HCT116 (cell line): Measurements from ENCODE around the gene KIAA0232. TPM values are rescaled to one million over a fixed set of nuclear protein-coding genes. Genes with fewer than 3 reads are reported as not detected.

Experiments used
- ATAC-seq: fragments of 200-7000 bp; cut with Tn5 transposase; 2 replicates; pipeline ENCODE4 v1.9.1; 2020; ENCODE audit warnings: mild to moderate bottlenecking, moderate library complexity
- BruUV-seq: library from RNA; stranded (reverse); fragments of 400-500 nt; replicated peaks from 2 replicates; lab custom pipeline; 2021; lab: Mats Ljungman, UMichigan
- CTCF ChIA-PET: fragments of 300-600 bp; sonication (Branson Sonifier 250); formaldehyde crosslinking; loops from one replicate; lab custom pipeline; 2021; ENCODE audit warnings: antibody characterized with exemption; lab: Charles Lee
- POLR2A ChIA-PET: fragments of 300-600, 350-600 bp; sonication (Branson Sonifier 250); formaldehyde crosslinking; loops from one replicate; lab custom pipeline; 2021; ENCODE audit warnings: antibody characterized with exemption; lab: Charles Lee
- RAD21 ChIA-PET, 2 experiments: fragments of 300-600 bp; sonication (Branson Sonifier 250); formaldehyde crosslinking; loops; one replicate each; lab custom pipeline; 2023; ENCODE audit warnings: low total read pairs in 2 of 2; ENCODE audit not compliant: uncharacterized antibody in 2 of 2, unreplicated experiment in 2 of 2, low non-redundant PET in 1 of 2; lab: Charles Lee
- DNase-seq: peaks from one replicate; pipeline ENCODE4 v3.0.0-alpha.2; 2010; ENCODE audit warnings: low read depth, low spot score
- H2AFZ ChIP-seq: fragments of 200-600 bp; shearing (Covaris generic), sonication (generic); 2 replicates; pipeline ENCODE4 v1.6.1; 2017; ENCODE audit warnings: low read depth, mixed run types, mixed read lengths, antibody characterized with exemption, low read length; ENCODE audit not compliant: poor library complexity, severe bottlenecking
- H3K27ac ChIP-seq: 2 replicates; pipeline ENCODE4 v1.5.1; 2012; ENCODE audit warnings: low read depth, low read length
- H3K27me3 ChIP-seq: fragments of 200-600 bp; sonication (generic); 2 replicates; pipeline ENCODE4 v1.6.1; 2016; ENCODE audit warnings: mixed run types, low read length, mixed read lengths; ENCODE audit not compliant: insufficient read depth
- H3K36me3 ChIP-seq, 2 experiments: fragments of 200-500 bp in 1 of 2; fragments of 200-600 bp in 1 of 2; sonication (Bioruptor generic) in 1 of 2; sonication (generic) in 1 of 2; 2 replicates each; pipeline versions ENCODE4 v1.5.1 to v1.6.1; 2014 to 2016; ENCODE audit warnings: low read length in 2 of 2, inconsistent platforms in 1 of 2, mixed read lengths in 1 of 2, mixed run types in 1 of 2; ENCODE audit not compliant: insufficient read depth in 2 of 2, control insufficient read depth in 1 of 2
- H3K4me1 ChIP-seq, 2 experiments: fragments of 200-600 bp in 1 of 2; sonication (generic) in 1 of 2; 2 replicates each; pipeline versions ENCODE4 v1.5.1 to v1.6.1; 2012 to 2017; ENCODE audit warnings: low read length in 2 of 2, inconsistent platforms in 1 of 2, mild to moderate bottlenecking in 1 of 2, mixed read lengths in 1 of 2, mixed run types in 1 of 2, moderate library complexity in 1 of 2; ENCODE audit not compliant: insufficient read depth in 2 of 2, control insufficient read depth in 1 of 2
- H3K4me2 ChIP-seq: fragments of 200-600 bp; sonication (generic); 2 replicates; pipeline ENCODE4 v1.6.1; 2017; ENCODE audit warnings: mixed run types, low read length, mixed read lengths
- H3K4me3 ChIP-seq, 2 experiments: fragments of 200-600 bp in 1 of 2; sonication (generic) in 1 of 2; replicated peaks in 1 of 2; 2 replicates each; pipeline ENCODE4 v1.5.1; 2011 to 2016; ENCODE audit warnings: low read length in 2 of 2, control low read depth in 1 of 2, low read depth in 1 of 2, mild to moderate bottlenecking in 1 of 2, mixed read lengths in 1 of 2, mixed run types in 1 of 2
- H3K79me2 ChIP-seq: fragments of 200-600 bp; sonication (generic); 2 replicates; pipeline ENCODE4 v1.6.1; 2017; ENCODE audit warnings: mild to moderate bottlenecking, mixed run types, low read length, moderate library complexity, mixed read lengths; ENCODE audit not compliant: insufficient read depth
- H3K9ac ChIP-seq: fragments of 200-600 bp; sonication (generic); 2 replicates; pipeline ENCODE4 v1.6.1; 2016; ENCODE audit warnings: low read length, mixed read lengths
- H3K9me2 ChIP-seq: fragments of 200-600 bp; sonication (generic), shearing (Covaris generic); 2 replicates; pipeline ENCODE4 v1.6.1; 2017; ENCODE audit warnings: mixed run types, mild to moderate bottlenecking, moderate library complexity; ENCODE audit not compliant: insufficient read depth
- H3K9me3 ChIP-seq, 2 experiments: fragments of 200-500 bp in 1 of 2; fragments of 200-600 bp in 1 of 2; sonication (Bioruptor generic) in 1 of 2; sonication (generic) in 1 of 2; 2 replicates each; pipeline ENCODE4 v1.6.1; 2014 to 2017; ENCODE audit warnings: low read length in 2 of 2, mixed read lengths in 2 of 2, inconsistent platforms in 1 of 2, low read depth in 1 of 2, mild to moderate bottlenecking in 1 of 2, mixed run types in 1 of 2, moderate library complexity in 1 of 2; ENCODE audit not compliant: control insufficient read depth in 1 of 2, insufficient read depth in 1 of 2
- H4K20me1 ChIP-seq: fragments of 200-600 bp; sonication (generic), shearing (Covaris generic); 2 replicates; pipeline ENCODE4 v1.6.1; 2017; ENCODE audit warnings: mixed run types, mild to moderate bottlenecking, moderate library complexity; ENCODE audit not compliant: insufficient read depth
- CBX3 ChIP-seq: IDR thresholded peaks from 2 replicates; pipeline ENCODE4 v1.6.1; 2012; ENCODE audit warnings: low read depth
- CEBPB ChIP-seq: IDR thresholded peaks from 2 replicates; pipeline ENCODE4 v1.6.1; 2012; ENCODE audit warnings: low read depth
- CTCF ChIP-seq, 3 experiments: fragments of 200-600 bp in 1 of 3; sonication (generic) in 1 of 3; IDR thresholded peaks in 2 of 3; conservative IDR thresholded peaks in 1 of 3; 2 replicates each; pipeline ENCODE4 v1.5.1; 2012 to 2017; ENCODE audit warnings: low read depth in 2 of 3, low read length in 2 of 3, antibody characterized with exemption in 1 of 3, borderline replicate concordance in 1 of 3, control low read depth in 1 of 3, mild to moderate bottlenecking in 1 of 3, mixed read lengths in 1 of 3, mixed run types in 1 of 3, moderate library complexity in 1 of 3; ENCODE audit not compliant: insufficient read depth in 1 of 3
- ELF1 ChIP-seq: IDR thresholded peaks from 2 replicates; pipeline ENCODE4 v1.6.1; 2012; ENCODE audit warnings: low read depth, borderline replicate concordance
- EZH2phosphoT487 ChIP-seq: fragments of 200-600 bp; IDR thresholded peaks from 2 replicates; pipeline ENCODE4 v1.6.1; 2018; ENCODE audit warnings: antibody characterized with exemption, borderline replicate concordance
- POLR2A ChIP-seq: IDR thresholded peaks from 2 replicates; pipeline ENCODE4 v1.7.0; 2011; ENCODE audit warnings: borderline replicate concordance; ENCODE audit not compliant: insufficient read depth, insufficient read length; ENCODE audit errors: extremely low read depth
- SIN3A ChIP-seq: IDR thresholded peaks from 2 replicates; pipeline ENCODE4 v1.6.1; 2012; ENCODE audit warnings: low read depth
- intact Hi-C: fragments of 100-400 bp; cut with micrococcal nuclease; formaldehyde crosslinking; loops from 2 replicates; pipeline ENCODE4 v1.10.0; 2022
- total RNA-seq: library from RNA; stranded (reverse); gene quantifications from one replicate; pipeline ENCODE4 v1.2.1, GENCODE V29; 2021; ENCODE audit not compliant: unreplicated experiment
- TF ChIP-seq, protein P1 (sequence below): IDR thresholded peaks from 2 replicates; pipeline ENCODE4 v1.6.1; 2012

KIAA0232 gene
- total RNA-seq, 1 experiment from 2014 or later = 18.1 TPM

DNA sequence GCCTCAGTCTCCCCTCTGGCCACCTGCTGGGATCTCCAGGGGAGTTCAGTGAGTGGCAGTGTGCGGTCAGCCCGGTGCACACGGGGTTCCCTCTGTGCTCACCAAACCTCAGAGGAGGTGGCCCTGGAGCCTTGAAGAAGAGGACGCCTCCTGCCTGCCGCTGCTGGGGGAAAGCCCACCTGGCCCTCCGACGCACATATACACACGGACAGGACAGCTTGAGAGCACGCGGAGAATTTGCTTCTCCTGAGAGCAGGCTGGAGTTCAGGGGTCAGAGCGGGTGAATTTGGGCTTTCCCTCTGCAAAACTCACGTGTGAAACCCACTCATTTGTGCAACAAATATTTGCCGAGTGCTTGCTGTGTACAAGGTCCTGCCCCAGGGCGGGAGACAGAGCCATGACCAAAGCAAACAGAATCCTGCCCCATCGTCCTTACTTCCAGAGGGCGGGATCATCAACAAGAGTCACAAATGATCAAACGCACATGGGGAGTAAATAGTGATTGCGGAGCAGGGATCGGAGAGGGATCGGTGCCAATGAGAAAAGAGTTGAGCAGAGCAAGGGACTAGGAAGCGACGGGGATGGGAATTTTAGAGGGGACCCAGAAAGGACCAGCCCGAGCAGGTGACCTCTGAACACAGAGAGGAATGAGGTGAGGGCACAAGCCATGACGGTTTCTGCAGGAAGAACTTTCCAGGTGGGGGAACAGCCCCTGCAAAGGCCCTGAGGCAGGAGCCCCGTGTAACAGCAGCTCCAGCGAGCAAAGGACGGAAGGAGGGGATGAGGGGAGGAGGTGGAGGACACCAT is 49.0 kb upstream of the KIAA0232 start:
- Histone ChIP-seq H3K9me2 (no peaks in the 10 kb centered on the region), H3K9ac (no peak overlapping the region), H3K36me3 (no peaks in the 10 kb centered on the region), H3K4me1 (peaks cover 12 to 32% of the 10 kb centered on the region in 2 experiments), H3K27me3 (no peaks in the 10 kb centered on the region), H3K79me2 (no peaks in the 10 kb centered on the region), H4K20me1 (no peaks in the 10 kb centered on the region), H3K4me2 (peak overlapping the region; percentile 68; the same call in 1 of the 2 replicates), H3K27ac (no peak overlapping the region; the same call in 1 of the 2 replicates), H3K9me3 (no peaks in the 10 kb centered on the region), H2AFZ (no peak overlapping the region), H3K4me3 (no peak overlapping the region)
- intact Hi-C loops = no loop called here
- no peak for TF ChIP-seq CBX3
- TF ChIP-seq, protein P1, sequence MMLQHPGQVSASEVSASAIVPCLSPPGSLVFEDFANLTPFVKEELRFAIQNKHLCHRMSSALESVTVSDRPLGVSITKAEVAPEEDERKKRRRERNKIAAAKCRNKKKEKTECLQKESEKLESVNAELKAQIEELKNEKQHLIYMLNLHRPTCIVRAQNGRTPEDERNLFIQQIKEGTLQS = no peak
- no peak for TF ChIP-seq EZH2phosphoT487
- no peak for TF ChIP-seq CTCF (IDR thresholded peaks at IDR 0.05 in 2 of 3, conservative IDR thresholded peaks at IDR 0.05 in 1 of 3; ENCODE audit: borderline replicate concordance in 1 of 3, insufficient read depth in 1 of 3, low read depth in 2 of 3, low read length in 2 of 3)
- TF ChIP-seq POLR2A = no peak
- TF ChIP-seq ELF1 = no peak
- TF ChIP-seq SIN3A = no peak
- TF ChIP-seq CEBPB = no peak
- RAD21 ChIA-PET = no interaction called here
- no peak for DNase-seq
- ATAC-seq = no peak
- BruUV-seq = no TSS peak
- POLR2A ChIA-PET = no interaction called here
- CTCF ChIA-PET = interaction anchor here (1.4 to 1.5 kb wide), 2 partner anchors 13 to 15 kb away, joined by 4 to 5 read pairs; no protein-coding TSS in a partner anchor
